ENCODE measurements around the gene DCC. TPM values are rescaled to one million over a fixed set of nuclear protein-coding genes. Genes with fewer than 3 reads are reported as not detected.

The DCC gene
- total and polyA plus RNA-seq, 9 of the 15 experiments (the other 6 are each of a cell fraction or from before 2014, with no cell fraction given), result not detected

- TF ChIP-seq, protein P1, sequence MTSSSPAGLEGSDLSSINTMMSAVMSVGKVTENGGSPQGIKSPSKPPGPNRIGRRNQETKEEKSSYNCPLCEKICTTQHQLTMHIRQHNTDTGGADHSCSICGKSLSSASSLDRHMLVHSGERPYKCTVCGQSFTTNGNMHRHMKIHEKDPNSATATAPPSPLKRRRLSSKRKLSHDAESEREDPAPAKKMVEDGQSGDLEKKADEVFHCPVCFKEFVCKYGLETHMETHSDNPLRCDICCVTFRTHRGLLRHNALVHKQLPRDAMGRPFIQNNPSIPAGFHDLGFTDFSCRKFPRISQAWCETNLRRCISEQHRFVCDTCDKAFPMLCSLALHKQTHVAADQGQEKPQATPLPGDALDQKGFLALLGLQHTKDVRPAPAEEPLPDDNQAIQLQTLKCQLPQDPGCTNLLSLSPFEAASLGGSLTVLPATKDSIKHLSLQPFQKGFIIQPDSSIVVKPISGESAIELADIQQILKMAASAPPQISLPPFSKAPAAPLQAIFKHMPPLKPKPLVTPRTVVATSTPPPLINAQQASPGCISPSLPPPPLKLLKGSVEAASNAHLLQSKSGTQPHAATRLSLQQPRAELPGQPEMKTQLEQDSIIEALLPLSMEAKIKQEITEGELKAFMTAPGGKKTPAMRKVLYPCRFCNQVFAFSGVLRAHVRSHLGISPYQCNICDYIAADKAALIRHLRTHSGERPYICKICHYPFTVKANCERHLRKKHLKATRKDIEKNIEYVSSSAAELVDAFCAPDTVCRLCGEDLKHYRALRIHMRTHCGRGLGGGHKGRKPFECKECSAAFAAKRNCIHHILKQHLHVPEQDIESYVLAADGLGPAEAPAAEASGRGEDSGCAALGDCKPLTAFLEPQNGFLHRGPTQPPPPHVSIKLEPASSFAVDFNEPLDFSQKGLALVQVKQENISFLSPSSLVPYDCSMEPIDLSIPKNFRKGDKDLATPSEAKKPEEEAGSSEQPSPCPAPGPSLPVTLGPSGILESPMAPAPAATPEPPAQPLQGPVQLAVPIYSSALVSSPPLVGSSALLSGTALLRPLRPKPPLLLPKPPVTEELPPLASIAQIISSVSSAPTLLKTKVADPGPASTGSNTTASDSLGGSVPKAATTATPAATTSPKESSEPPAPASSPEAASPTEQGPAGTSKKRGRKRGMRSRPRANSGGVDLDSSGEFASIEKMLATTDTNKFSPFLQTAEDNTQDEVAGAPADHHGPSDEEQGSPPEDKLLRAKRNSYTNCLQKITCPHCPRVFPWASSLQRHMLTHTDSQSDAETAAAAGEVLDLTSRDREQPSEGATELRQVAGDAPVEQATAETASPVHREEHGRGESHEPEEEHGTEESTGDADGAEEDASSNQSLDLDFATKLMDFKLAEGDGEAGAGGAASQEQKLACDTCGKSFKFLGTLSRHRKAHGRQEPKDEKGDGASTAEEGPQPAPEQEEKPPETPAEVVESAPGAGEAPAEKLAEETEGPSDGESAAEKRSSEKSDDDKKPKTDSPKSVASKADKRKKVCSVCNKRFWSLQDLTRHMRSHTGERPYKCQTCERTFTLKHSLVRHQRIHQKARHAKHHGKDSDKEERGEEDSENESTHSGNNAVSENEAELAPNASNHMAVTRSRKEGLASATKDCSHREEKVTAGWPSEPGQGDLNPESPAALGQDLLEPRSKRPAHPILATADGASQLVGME (CRISPR knock-in tag; IDR thresholded peaks at IDR 0.05), result no peak
- TF ChIP-seq ZNF282 (CRISPR knock-in tag; IDR thresholded peaks at IDR 0.05) (no peak), ZNF79 (CRISPR knock-in tag; IDR thresholded peaks at IDR 0.05; ENCODE audit: low read depth) (no peak)
These were observed 1216.5 kb downstream of the DCC start (continued) for GRCh38 chr18:53556450-53556849.

DNA sequence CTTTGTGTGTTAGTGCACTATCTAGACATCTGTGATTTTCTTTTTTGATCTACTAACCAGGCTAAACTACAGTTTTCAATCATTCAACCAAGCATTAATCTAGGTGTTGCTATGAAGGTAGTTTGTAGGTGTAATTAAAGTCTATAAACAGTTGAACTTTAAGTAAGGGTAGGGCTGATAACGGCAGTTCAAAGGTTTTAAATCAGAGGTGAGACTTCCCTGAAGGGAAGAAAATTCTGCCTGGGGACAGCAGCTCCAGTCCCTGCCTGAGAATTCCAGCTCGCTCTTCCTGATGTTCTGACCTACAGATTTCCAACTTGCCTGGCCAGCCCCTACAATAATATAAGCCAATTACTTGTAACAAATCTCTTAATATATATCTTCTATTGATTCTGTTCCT, 1220.5 kb downstream of the DCC start:
- H3K27me3 ChIP-seq (ENCODE audit: control insufficient read depth in 2 of 2, insufficient read depth in 2 of 2, low read length in 2 of 2), result no peaks in the 10 kb centered on the region
- no peaks in the 10 kb centered on the region for H3K79me2 ChIP-seq (ENCODE audit: control insufficient read depth, insufficient read depth, low read length)
- 0% methylated on average over 1 of the region's 2 CpGs for WGBS (ENCODE audit: insufficient coverage, low coverage, missing lambda C conversion rate)
- no peak overlapping the region for H3K27ac ChIP-seq (ENCODE audit: extremely low read depth, low read depth, low read length)
- DNase-seq (ENCODE audit: extremely low read depth in 1 of 4, low spot score in 3 of 4) (no peak), FAIRE-seq (no peak), ATAC-seq (no peak)
- no peak overlapping the region for H3K4me3 ChIP-seq
- no peaks in the 10 kb centered on the region for H3K36me3 ChIP-seq (ENCODE audit: control insufficient read depth, insufficient read depth, low read length)
- in situ Hi-C loops (cut with MboI) (loop anchor here (25.0 kb wide), 1 partner anchor 552 kb away; no protein-coding TSS in a partner anchor), intact Hi-C loops (cut with micrococcal nuclease) (loop anchor here (10.0 kb wide), 1 partner anchor 564 kb away; no protein-coding TSS in a partner anchor)
- H3K9me1 ChIP-seq (ENCODE audit: control insufficient read depth, insufficient read depth, low read length), result no peaks in the 10 kb centered on the region
- no peak for TF ChIP-seq GABPB2 (CRISPR knock-in tag; conservative IDR thresholded peaks at IDR 0.05)
- no peak for TF ChIP-seq TARDBP (IDR thresholded peaks at IDR 0.05)
- no peak for TF ChIP-seq CREB1 (IDR thresholded peaks at IDR 0.05)
- TF ChIP-seq CREB1 (CRISPR knock-in tag; IDR thresholded peaks at IDR 0.05), result no peak
- TF ChIP-seq, protein P2, sequence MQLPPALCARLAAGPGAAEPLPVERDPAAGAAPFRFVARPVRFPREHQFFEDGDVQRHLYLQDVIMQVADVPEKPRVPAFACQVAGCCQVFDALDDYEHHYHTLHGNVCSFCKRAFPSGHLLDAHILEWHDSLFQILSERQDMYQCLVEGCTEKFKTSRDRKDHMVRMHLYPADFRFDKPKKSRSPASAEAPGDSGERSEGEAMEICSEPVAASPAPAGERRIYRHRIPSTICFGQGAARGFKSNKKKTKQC (CRISPR knock-in tag; IDR thresholded peaks at IDR 0.05), result no peak
- no peak for TF ChIP-seq KDM1A (IDR thresholded peaks at IDR 0.05)
- TF ChIP-seq CREB3L1 (IDR thresholded peaks at IDR 0.05; ENCODE audit: borderline replicate concordance, low read depth), result no peak
- no peak for TF ChIP-seq CBX8 (IDR thresholded peaks at IDR 0.05; ENCODE audit: borderline replicate concordance, extremely low read depth, low read depth, low read length, poor library complexity, severe bottlenecking)
- TF ChIP-seq OTX1 (CRISPR knock-in tag; IDR thresholded peaks at IDR 0.05), result no peak
- TF ChIP-seq HIVEP1 (CRISPR knock-in tag; IDR thresholded peaks at IDR 0.05), result no peak
- no peaks in the 10 kb centered on the region for H3K9me3 ChIP-seq (replicated peaks; ENCODE audit: control insufficient read depth, insufficient read depth, low read depth, low read length)
- no peaks in the 10 kb centered on the region for H4K20me1 ChIP-seq (replicated peaks; ENCODE audit: control insufficient read depth, insufficient read depth, low read length)
- H3K4me2 ChIP-seq (ENCODE audit: insufficient read depth, low read length), result no peak overlapping the region
- ChIA-PET POLR2A (no interaction called here), CTCF (ENCODE audit: low intra/inter-chr PET ratio) (no interaction called here)
- H3K9ac ChIP-seq (ENCODE audit: insufficient read depth in 1 of 2, low read depth in 2 of 2, low read length in 2 of 2), result no peak overlapping the region
- H3K4me1 ChIP-seq (replicated peaks in 1 of 2; ENCODE audit: control insufficient read depth in 2 of 2, insufficient read depth in 2 of 2, low read length in 2 of 2), result no peaks in the 10 kb centered on the region
- H2AFZ ChIP-seq (ENCODE audit: low read depth, low read length), result no peak overlapping the region
- BruUV-seq (replicated peaks), result no TSS peak

Data from K562 (cell line).